H9 (cell line): ENCODE measurements around the gene AGBL3. TPM values are rescaled to one million over a fixed set of nuclear protein-coding genes. Genes with fewer than 3 reads are reported as not detected.

ENCODE experiments used
- DNase-seq: peaks from one replicate; pipeline ENCODE4 v3.0.0-alpha.2; 2017
- H2AFZ ChIP-seq: one replicate; pipeline ENCODE4 v1.6.1; 2013; ENCODE audit warnings: mild to moderate bottlenecking, low read length, control low read depth, moderate library complexity
- H2AK5ac ChIP-seq: 2 replicates; pipeline ENCODE4 v1.6.1; 2013; ENCODE audit warnings: low read length, control low read depth, mixed read lengths; ENCODE audit not compliant: insufficient read length
- H2BK120ac ChIP-seq: one replicate; pipeline ENCODE4 v1.6.1; 2013; ENCODE audit warnings: low read depth, mild to moderate bottlenecking, low read length, control low read depth, inconsistent platforms; ENCODE audit not compliant: poor library complexity, severe bottlenecking
- H2BK12ac ChIP-seq: 2 replicates; pipeline ENCODE4 v1.6.1; 2013; ENCODE audit warnings: low read length, control low read depth, mixed read lengths, low read depth; ENCODE audit not compliant: insufficient read length
- H2BK15ac ChIP-seq: 2 replicates; pipeline ENCODE4 v1.6.1; 2013; ENCODE audit warnings: low read depth, low read length, control low read depth
- H2BK20ac ChIP-seq: one replicate; pipeline ENCODE4 v1.6.1; 2013; ENCODE audit warnings: low read depth, mild to moderate bottlenecking, low read length, control low read depth, inconsistent platforms; ENCODE audit not compliant: poor library complexity, severe bottlenecking
- H2BK5ac ChIP-seq: 2 replicates; pipeline ENCODE4 v1.6.1; 2013; ENCODE audit warnings: low read length, control low read depth, mixed read lengths; ENCODE audit not compliant: insufficient read length
- H3K14ac ChIP-seq: 2 replicates; pipeline ENCODE4 v1.6.1; 2013; ENCODE audit warnings: low read length, control low read depth; ENCODE audit not compliant: insufficient read depth
- H3K18ac ChIP-seq: 2 replicates; pipeline ENCODE4 v1.6.1; 2013; ENCODE audit warnings: low read depth, mild to moderate bottlenecking, mixed read lengths, low read length, control low read depth; ENCODE audit not compliant: insufficient read length
- H3K23ac ChIP-seq: 2 replicates; pipeline ENCODE4 v1.6.1; 2013; ENCODE audit warnings: low read length, control low read depth, mixed read lengths, low read depth; ENCODE audit not compliant: insufficient read length
- H3K23me2 ChIP-seq: 2 replicates; pipeline ENCODE4 v1.6.1; 2013; ENCODE audit warnings: low read depth, mild to moderate bottlenecking, mixed read lengths, low read length, control low read depth; ENCODE audit not compliant: insufficient read length, poor library complexity, severe bottlenecking
- H3K27ac ChIP-seq: 2 replicates; pipeline ENCODE4 v1.5.1; 2013; ENCODE audit warnings: low read length, control low read depth, mixed read lengths, low read depth; ENCODE audit not compliant: insufficient read length
- H3K27me3 ChIP-seq: 2 replicates; pipeline ENCODE4 v1.6.1; 2013; ENCODE audit warnings: low read length, control low read depth, inconsistent platforms; ENCODE audit not compliant: insufficient read depth
- H3K4ac ChIP-seq: 2 replicates; pipeline ENCODE4 v1.6.1; 2013; ENCODE audit warnings: low read depth, mild to moderate bottlenecking, control low read depth, inconsistent platforms, low read length, moderate library complexity
- H3K4me1 ChIP-seq: 2 replicates; pipeline ENCODE4 v1.6.1; 2013; ENCODE audit warnings: low read length, control low read depth, inconsistent platforms; ENCODE audit not compliant: insufficient read depth
- H3K4me2 ChIP-seq: 2 replicates; pipeline ENCODE4 v1.6.1; 2013; ENCODE audit warnings: low read length, control low read depth, mixed read lengths; ENCODE audit not compliant: insufficient read length, insufficient read depth
- H3K56ac ChIP-seq: 2 replicates; pipeline ENCODE4 v1.6.1; 2013; ENCODE audit warnings: low read depth, mild to moderate bottlenecking, mixed read lengths, low read length, control low read depth; ENCODE audit not compliant: insufficient read length
- H3K79me1 ChIP-seq: 2 replicates; pipeline ENCODE4 v1.6.1; 2013; ENCODE audit warnings: low read depth, mild to moderate bottlenecking, moderate library complexity, low read length, control low read depth, inconsistent platforms; ENCODE audit not compliant: insufficient read depth, poor library complexity, severe bottlenecking
- H3K79me2 ChIP-seq: 2 replicates; pipeline ENCODE4 v1.6.1; 2013; ENCODE audit warnings: low read length, control low read depth, inconsistent platforms; ENCODE audit not compliant: insufficient read depth
- H3K9ac ChIP-seq: 2 replicates; pipeline ENCODE4 v1.6.1; 2013; ENCODE audit warnings: low read length, control low read depth, mixed read lengths; ENCODE audit not compliant: insufficient read length; ENCODE audit errors: extremely low read depth
- H3K9me3 ChIP-seq: one replicate; pipeline ENCODE4 v1.6.1; 2013; ENCODE audit warnings: low read depth, low read length, inconsistent platforms; ENCODE audit not compliant: control insufficient read depth
- H3T11ph ChIP-seq: one replicate; pipeline ENCODE4 v1.6.1; 2013; ENCODE audit warnings: mild to moderate bottlenecking, low read length, control low read depth, inconsistent platforms
- H4K20me1 ChIP-seq: one replicate; pipeline ENCODE4 v1.6.1; 2013; ENCODE audit not compliant: control insufficient read depth, insufficient read length, insufficient read depth
- H4K5ac ChIP-seq: 2 replicates; pipeline ENCODE4 v1.6.1; 2013; ENCODE audit warnings: low read depth, mild to moderate bottlenecking, mixed read lengths, low read length, control low read depth; ENCODE audit not compliant: insufficient read length
- H4K8ac ChIP-seq: replicated peaks from 2 replicates; pipeline ENCODE4 v1.6.1; 2013; ENCODE audit warnings: low read length, control low read depth, mixed read lengths, low read depth; ENCODE audit not compliant: insufficient read length
- H4K91ac ChIP-seq: 2 replicates; pipeline ENCODE4 v1.6.1; 2013; ENCODE audit warnings: low read depth, mild to moderate bottlenecking, moderate library complexity, mixed read lengths, low read length, control low read depth; ENCODE audit not compliant: insufficient read length
- H3K27ac Mint-ChIP-seq, 3 experiments: 2 replicates in 2 of 3; 3 replicates in 1 of 3; pipeline ENCODE4 v1.8.0; 2020 to 2021; ENCODE audit warnings: mixed read lengths in 3 of 3, mild to moderate bottlenecking in 1 of 3, moderate library complexity in 1 of 3
- H3K27me3 Mint-ChIP-seq: 2 replicates; pipeline ENCODE4 v1.8.0; 2021; ENCODE audit warnings: low read depth, mild to moderate bottlenecking, moderate library complexity, mixed read lengths
- H3K36me3 Mint-ChIP-seq, 3 experiments: 2 replicates in 2 of 3; 3 replicates in 1 of 3; pipeline ENCODE4 v1.8.0; 2020 to 2021; ENCODE audit warnings: low read depth in 3 of 3, mixed read lengths in 3 of 3; ENCODE audit not compliant: insufficient read depth in 1 of 3
- H3K4me1 Mint-ChIP-seq, 2 experiments: 2 replicates each; pipeline ENCODE4 v1.8.0; 2020; ENCODE audit warnings: mixed read lengths in 2 of 2
- H3K4me3 Mint-ChIP-seq, 2 experiments: 2 replicates in 1 of 2; 3 replicates in 1 of 2; pipeline ENCODE4 v1.8.0; 2020 to 2021; ENCODE audit warnings: mild to moderate bottlenecking in 2 of 2, mixed read lengths in 2 of 2, moderate library complexity in 1 of 2
- H3K9me3 Mint-ChIP-seq, 2 experiments: 2 replicates in 1 of 2; 3 replicates in 1 of 2; pipeline ENCODE4 v1.8.0; 2020; ENCODE audit warnings: mild to moderate bottlenecking in 2 of 2, mixed read lengths in 2 of 2, moderate library complexity in 1 of 2
- CTCF ChIP-seq: fragments of 200-600 bp; sonication (generic); conservative IDR thresholded peaks from 3 replicates; pipeline ENCODE4 v1.8.0; 2021; ENCODE audit warnings: antibody characterized with exemption, mild to moderate bottlenecking
- WGBS: extraction: QIAGEN DNeasy Blood & Tissue Kit; methylation state at CpG from one replicate; pipeline ENCODE4 v1.1.7; 2013; ENCODE audit warnings: missing lambda C conversion rate, low lambda C conversion rate, mixed read lengths; ENCODE audit not compliant: insufficient read length; ENCODE audit errors: extremely low coverage; 5-methylcytosine and 5-hydroxymethylcytosine counted together
- total RNA-seq: library from RNA; stranded (reverse); gene quantifications from 2 replicates; pipeline ENCODE4 v1.2.1, GENCODE V29; 2021

AGBL3 gene
- total RNA-seq, 1 experiment from 2014 or later, result 2.4 TPM

GRCh38 chr7:135074531-135074930 lies 88.2 kb downstream of the AGBL3 start:
- H3K23ac ChIP-seq, result no peak overlapping the region

More at GRCh38 chr7:135074531-135074930, 88.2 kb downstream of the AGBL3 start:
- Mint-ChIP-seq H3K9me3 (peaks cover 26 to 30% of the 10 kb centered on the region in 2 experiments), H3K4me1 (peaks cover 32 to 35% of the 10 kb centered on the region in 2 experiments), H3K27me3 (no peaks in the 10 kb centered on the region), H3K4me3 (no peak overlapping the region), H3K27ac (no peak overlapping the region), H3K36me3 (peaks cover 15 to 21% (median 16%) of the 10 kb centered on the region in 3 experiments)
- no peak for TF ChIP-seq CTCF
- Histone ChIP-seq H4K91ac (no peak overlapping the region), H2AK5ac (no peak overlapping the region), H3K4me1 (peaks cover 7% of the 10 kb centered on the region; the same call in 1 of the 2 replicates), H4K8ac (no peak overlapping the region), H4K20me1 (no peaks in the 10 kb centered on the region), H4K5ac (no peak overlapping the region), H3K27ac (no peak overlapping the region), H3K4ac (no peak overlapping the region), H3K27me3 (no peaks in the 10 kb centered on the region), H3K18ac (no peak overlapping the region), H3K79me1 (no peaks in the 10 kb centered on the region), H2BK15ac (no peak overlapping the region), H2BK5ac (no peak overlapping the region), H2BK20ac (no peak overlapping the region), H3K79me2 (no peaks in the 10 kb centered on the region), H2AFZ (no peak overlapping the region), H3K9me3 (no peaks in the 10 kb centered on the region), H3K23me2 (no peaks in the 10 kb centered on the region), H2BK12ac (no peak overlapping the region), H3K4me2 (no peak overlapping the region), H3K9ac (no peak overlapping the region), H3K56ac (no peak overlapping the region), H3K14ac (no peak overlapping the region), H3T11ph (no peak overlapping the region), H2BK120ac (no peak overlapping the region)
- no peak for DNase-seq
- WGBS, result no CpG with 5 or more reads among the region's 1 CpG
